Endothelial cell of umbilical vein (primary cell): ENCODE results near the gene RAB7B. TPM values are rescaled to one million over a fixed set of nuclear protein-coding genes. Genes with fewer than 3 reads are reported as not detected.

Experiments used
- BruUV-seq: library from RNA; stranded (reverse); fragments of 400-500 nt; replicated peaks from 2 replicates; lab custom pipeline; 2021; lab: Mats Ljungman, UMichigan
- CTCF ChIA-PET: fragments of 300-600, 350-600 bp; sonication (Branson Sonifier 250); formaldehyde crosslinking; loops from one replicate; lab custom pipeline; 2021; ENCODE audit warnings: antibody characterized with exemption, inconsistent platforms; lab: Charles Lee
- POLR2A ChIA-PET: fragments of 300-600, 350-600 bp; sonication (Branson Sonifier 250); formaldehyde crosslinking; loops from one replicate; lab custom pipeline; 2021; ENCODE audit warnings: antibody characterized with exemption, inconsistent platforms; lab: Charles Lee
- DNase-seq: peaks from one replicate; pipeline ENCODE4 v3.0.0-alpha.2; 2011; ENCODE audit warnings: low read depth, low spot score
- FAIRE-seq: peaks from 2 replicates; lab custom pipeline; 2011; peaks lifted over from hg19 to GRCh38; lab: Jason Lieb, UNC
- H2AFZ ChIP-seq: 2 replicates; pipeline ENCODE4 v1.6.0; 2012; ENCODE audit warnings: low read depth, low read length, control low read depth, inconsistent platforms
- H3K27ac ChIP-seq: 2 replicates; pipeline ENCODE4 v1.5.1; 2011; ENCODE audit warnings: low read depth, mild to moderate bottlenecking, control low read depth, low read length, moderate library complexity; ENCODE audit not compliant: insufficient read depth
- H3K27me3 ChIP-seq, 2 experiments: 2 replicates each; pipeline versions ENCODE4 v1.6.0 to v1.6.1; 2011; ENCODE audit warnings: low read length in 2 of 2, mixed read lengths in 1 of 2; ENCODE audit not compliant: control insufficient read depth in 2 of 2, insufficient read depth in 2 of 2
- H3K36me3 ChIP-seq, 2 experiments: 2 replicates in 1 of 2; 3 replicates in 1 of 2; pipeline ENCODE4 v1.5.1; 2011; ENCODE audit warnings: low read length in 2 of 2, mild to moderate bottlenecking in 1 of 2, moderate library complexity in 1 of 2; ENCODE audit not compliant: control insufficient read depth in 2 of 2, insufficient read depth in 2 of 2; ENCODE audit errors: extremely low read depth in 1 of 2
- H3K4me1 ChIP-seq: 3 replicates; pipeline ENCODE4 v1.5.1; 2011; ENCODE audit warnings: mild to moderate bottlenecking, low read length; ENCODE audit not compliant: control insufficient read depth, insufficient read depth; ENCODE audit errors: extremely low read depth
- H3K4me2 ChIP-seq: 2 replicates; pipeline ENCODE4 v1.6.1; 2011; ENCODE audit warnings: low read length, control low read depth, mixed read lengths; ENCODE audit not compliant: insufficient read depth
- H3K4me3 ChIP-seq, 3 experiments: fragments of 200-600 bp in 1 of 3; sonication (generic), shearing (Covaris generic) in 1 of 3; replicated peaks in 1 of 3; 2 replicates each; pipeline ENCODE4 v1.5.1; 2011 to 2016; ENCODE audit warnings: control low read depth in 3 of 3, low read length in 3 of 3, mild to moderate bottlenecking in 2 of 3, inconsistent platforms in 1 of 3, low read depth in 1 of 3, moderate library complexity in 1 of 3; ENCODE audit not compliant: insufficient read depth in 1 of 3
- H3K79me2 ChIP-seq: 2 replicates; pipeline ENCODE4 v1.6.0; 2012; ENCODE audit warnings: low read length, inconsistent platforms; ENCODE audit not compliant: control insufficient read depth, insufficient read depth
- H3K9ac ChIP-seq: replicated peaks from 2 replicates; pipeline ENCODE3; 2011; ENCODE audit warnings: low read length, control low read depth; ENCODE audit not compliant: insufficient read depth; ENCODE audit errors: extremely low read depth
- H3K9me1 ChIP-seq: replicated peaks from 3 replicates; pipeline ENCODE4 v1.6.0; 2011; ENCODE audit warnings: mild to moderate bottlenecking, low read length; ENCODE audit not compliant: control insufficient read depth, insufficient read depth; ENCODE audit errors: extremely low read depth
- H3K9me3 ChIP-seq: replicated peaks from 2 replicates; pipeline ENCODE4 v1.5.1; 2012; ENCODE audit warnings: low read length, inconsistent platforms; ENCODE audit not compliant: control insufficient read depth, insufficient read depth
- H4K20me1 ChIP-seq: replicated peaks from 2 replicates; pipeline ENCODE3; 2011; ENCODE audit warnings: mild to moderate bottlenecking, low read length; ENCODE audit not compliant: control insufficient read depth, insufficient read depth; ENCODE audit errors: extremely low read depth
- CTCF ChIP-seq, 2 donors: IDR thresholded peaks; 1 replicate in 1 of 2; 2 replicates in 1 of 2; pipeline ENCODE4 v1.5.1; 2011; ENCODE audit warnings: low read length in 2 of 2, mild to moderate bottlenecking in 2 of 2, moderate library complexity in 2 of 2, control low read depth in 1 of 2, inconsistent platforms in 1 of 2, low read depth in 1 of 2; ENCODE audit not compliant: insufficient read depth in 1 of 2; ENCODE audit errors: extremely low read depth in 1 of 2
- EZH2 ChIP-seq: IDR thresholded peaks from 2 replicates; pipeline ENCODE4 v1.6.1; 2012; ENCODE audit warnings: borderline replicate concordance, low read depth, mild to moderate bottlenecking, moderate library complexity, low read length, inconsistent platforms; ENCODE audit not compliant: severe bottlenecking
- FOS ChIP-seq: IDR thresholded peaks from 2 replicates; pipeline ENCODE4 v1.6.1; 2011; ENCODE audit warnings: mild to moderate bottlenecking, low read length, moderate library complexity, borderline replicate concordance; ENCODE audit not compliant: insufficient read depth
- GATA2 ChIP-seq: IDR thresholded peaks from 2 replicates; pipeline ENCODE4 v1.7.0; 2011; ENCODE audit warnings: low read depth, mild to moderate bottlenecking, moderate library complexity, mixed read lengths, low read length; ENCODE audit not compliant: insufficient read length, insufficient read depth
- JUN ChIP-seq: IDR thresholded peaks from 2 replicates; pipeline ENCODE4 v1.6.1; 2011; ENCODE audit warnings: borderline replicate concordance, low read depth; ENCODE audit not compliant: insufficient read length, insufficient read depth
- MYC ChIP-seq: IDR thresholded peaks from one replicate; pipeline ENCODE4 v1.6.1; 2011; ENCODE audit warnings: mild to moderate bottlenecking, low read depth, low read length
- POLR2A ChIP-seq: IDR thresholded peaks from 2 replicates; pipeline ENCODE4 v1.6.1; 2012; ENCODE audit warnings: low read depth, mild to moderate bottlenecking, control low read depth, low read length
- POLR2AphosphoS5 ChIP-seq: IDR thresholded peaks from 2 replicates; pipeline ENCODE4 v1.6.1; 2012; ENCODE audit warnings: low read depth, mild to moderate bottlenecking, control low read depth, low read length, moderate library complexity; ENCODE audit not compliant: insufficient read depth
- dilution Hi-C: fragments of 300-500 bp; cut with MboI; formaldehyde crosslinking; loops from one replicate; pipeline ENCODE4 v1.15.0; 2019; ENCODE audit warnings: low sequenced_read_pairs; ENCODE audit not compliant: extremely low pct_ligation_motif_present
- intact Hi-C: fragments of 100-400 bp; cut with micrococcal nuclease; formaldehyde crosslinking; loops from one replicate; pipeline ENCODE4 v1.10.0; 2022
- polyA plus RNA-seq, 4 experiments: library from polyadenylated mRNA; depleted of rRNA in 3 of 4; stranded (reverse) in 3 of 4; unstranded in 1 of 4; fragments of >200 nt; gene quantifications; 2 replicates each; pipeline versions ENCODE4 v1.2.1 to v1.2.3, GENCODE V29; 2011 to 2012; ENCODE audit warnings: missing spikeins in 1 of 4
- total RNA-seq: library from RNA; stranded (reverse); gene quantifications from 2 replicates; pipeline ENCODE4 v1.2.3, GENCODE V29; 2021
- TF ChIP-seq, protein P1 (sequence below): IDR thresholded peaks from 2 replicates; pipeline ENCODE4 v1.6.1; 2011; ENCODE audit not compliant: insufficient read depth, insufficient read length

Gene RAB7B
- total and polyA plus RNA-seq, 2 donors (not counting 3 experiments of a cell fraction or from before 2014, with no cell fraction given) = 0.15 TPM; not detected in 1

GRCh38 chr1:205942631-205943159, 60.5 kb downstream of the RAB7B start:
- no peaks in the 10 kb centered on the region for H3K9me3 ChIP-seq
- dilution Hi-C loops (no loop called here), intact Hi-C loops (no loop called here)
- ChIA-PET CTCF (interaction anchor here (1.2 to 9.3 kb wide), 3 partner anchors 24 to 35 kb away, joined by 3 to 67 read pairs (median 7); no protein-coding TSS in a partner anchor), POLR2A (no interaction called here)
- no peak for TF ChIP-seq FOS
- TF ChIP-seq EZH2 = no peak
- TF ChIP-seq, protein P1, sequence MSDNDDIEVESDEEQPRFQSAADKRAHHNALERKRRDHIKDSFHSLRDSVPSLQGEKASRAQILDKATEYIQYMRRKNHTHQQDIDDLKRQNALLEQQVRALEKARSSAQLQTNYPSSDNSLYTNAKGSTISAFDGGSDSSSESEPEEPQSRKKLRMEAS = no peak
- no peak for TF ChIP-seq JUN
- TF ChIP-seq CTCF (IDR thresholded peaks at IDR 0.05; ENCODE audit: extremely low read depth in 1 of 2, insufficient read depth in 1 of 2, low read depth in 1 of 2, low read length in 2 of 2) = no peak
- TF ChIP-seq POLR2AphosphoS5 = no peak
- no peak for TF ChIP-seq POLR2A
- TF ChIP-seq GATA2 = no peak
- TF ChIP-seq MYC = no peak
- FAIRE-seq (no peak), DNase-seq (no peak)
- BruUV-seq = no TSS peak
- H2AFZ ChIP-seq = no peak overlapping the region
- H3K4me3 ChIP-seq = no peak overlapping the region
- H3K36me3 ChIP-seq = no peaks in the 10 kb centered on the region
- H3K9me1 ChIP-seq = no peaks in the 10 kb centered on the region
- no peak overlapping the region for H3K27ac ChIP-seq
- H3K4me2 ChIP-seq = no peak overlapping the region
- H3K27me3 ChIP-seq = peaks cover 20 to 22% of the 10 kb centered on the region in 2 experiments
- no peaks in the 10 kb centered on the region for H3K79me2 ChIP-seq
- no peak overlapping the region for H3K9ac ChIP-seq
- no peaks in the 10 kb centered on the region for H4K20me1 ChIP-seq
- peaks cover 3% of the 10 kb centered on the region for H3K4me1 ChIP-seq
